Measurements from ENCODE around the gene PMAIP1.

GRCh38 chr18:59853380-59853779 is 46.4 kb upstream of the PMAIP1 start:
- TF ChIP-seq SIN3A (IDR thresholded peaks at IDR 0.05; ENCODE audit: borderline replicate concordance, insufficient read depth, low read length) (no peak), POLR2AphosphoS5 (IDR thresholded peaks at IDR 0.05; ENCODE audit: low read depth, low read length) (no peak), REST (IDR thresholded peaks at IDR 0.05; ENCODE audit: insufficient read depth in 1 of 2, low read depth in 2 of 2, low read length in 2 of 2) (no peak), TAF1 (IDR thresholded peaks at IDR 0.05; ENCODE audit: borderline replicate concordance, insufficient read depth, low read length) (no peak), FOXP2 (optimal IDR thresholded peaks at IDR 0.05; ENCODE audit: borderline replicate concordance, extremely low read depth, extremely low read length, insufficient read depth) (no peak)

Measured in PFSK-1 (cell line).